Suprapubic skin (tissue), 3 donors: ENCODE data around the gene PLEKHG4B.

Experiments used
- CTCF ChIP-seq, 2 donors: fragments of 200-600 bp in 1 of 2; fragments of 450-650 bp in 1 of 2; sonication (generic) in 1 of 2; IDR thresholded peaks; one replicate each; pipeline ENCODE4 v1.5.1; 2016 to 2019; ENCODE audit warnings: antibody characterized with exemption in 2 of 2, mild to moderate bottlenecking in 1 of 2, moderate library complexity in 1 of 2
- EP300 ChIP-seq: sonication (generic); formaldehyde crosslinking; IDR thresholded peaks from one replicate; pipeline ENCODE4 v1.6.1; 2017; ENCODE audit warnings: antibody characterized with exemption

GRCh38 chr5:94113-94892 lies 2.3 kb downstream of the PLEKHG4B start:
- TF ChIP-seq CTCF (IDR thresholded peaks at IDR 0.05) (no peak), EP300 (no peak)
